GM10266 (cell line): ENCODE measurements around the gene HNMT.

Experiments used
- DNase-seq: peaks from one replicate; pipeline ENCODE4 v3.0.0; 2012; ENCODE audit errors: extremely low spot score
- CTCF ChIP-seq: IDR thresholded peaks from 2 replicates; pipeline ENCODE4 v1.5.1; 2012; ENCODE audit warnings: mild to moderate bottlenecking, low read depth; ENCODE audit not compliant: control insufficient read depth, insufficient read depth; ENCODE audit errors: missing control alignments

The HNMT gene

GRCh38 chr2:138059487-138060300 is 95.4 kb downstream of the HNMT start:
- DNase-seq: no peak

GRCh38 chr2:138060301-138060635 is 96.0 kb downstream of the HNMT start:
- no peak for DNase-seq
- no peak for TF ChIP-seq CTCF

More at GRCh38 chr2:138059487-138060300, 95.4 kb downstream of the HNMT start:
- TF ChIP-seq CTCF: no peak

GRCh38 chr2:138061961-138062360 is 97.7 kb downstream of the HNMT start:
- no peak for DNase-seq
- no peak for TF ChIP-seq CTCF

GRCh38 chr2:138063181-138063580 is 98.9 kb downstream of the HNMT start:
- no peak for DNase-seq
- no peak for TF ChIP-seq CTCF
